Neutrophil (primary cell): ENCODE data around the gene FAM120A.

Experiments used
- H3K27ac ChIP-seq: fragments of 200-600 bp; sonication (generic); 2 replicates; pipeline ENCODE4 v1.5.1; 2016; ENCODE audit warnings: mild to moderate bottlenecking, moderate library complexity
- H3K27me3 ChIP-seq: fragments of 200-600 bp; sonication (generic); 2 replicates; pipeline ENCODE4 v1.6.0; 2016; ENCODE audit warnings: mild to moderate bottlenecking
- H3K36me3 ChIP-seq: fragments of 200-600 bp; sonication (generic); 2 replicates; pipeline ENCODE4 v1.5.1; 2017
- H3K4me1 ChIP-seq, 2 experiments: fragments of 200-600 bp in 1 of 2; sonication (generic) in 1 of 2; 1 replicate in 1 of 2; 2 replicates in 1 of 2; pipeline versions ENCODE4 v1.5.1 to v1.6.1; 2013 to 2016; ENCODE audit warnings: low read depth in 1 of 2, low read length in 1 of 2, mild to moderate bottlenecking in 1 of 2, moderate library complexity in 1 of 2; ENCODE audit not compliant: control insufficient read depth in 1 of 2, insufficient read depth in 1 of 2
- H3K4me3 ChIP-seq, 2 experiments: fragments of 200-600 bp in 1 of 2; sonication (generic) in 1 of 2; 1 replicate in 1 of 2; 2 replicates in 1 of 2; pipeline ENCODE4 v1.5.1; 2013 to 2016; ENCODE audit warnings: low read depth in 1 of 2, low read length in 1 of 2, mild to moderate bottlenecking in 1 of 2, moderate library complexity in 1 of 2
- H3K9me3 ChIP-seq: fragments of 200-600 bp; sonication (generic); 2 replicates; pipeline ENCODE4 v1.5.1; 2016
- TF ChIP-seq, protein P1 (sequence below): fragments of 200-600 bp; sonication (generic); IDR thresholded peaks from 2 replicates; pipeline ENCODE4 v1.5.1; 2016; ENCODE audit warnings: antibody characterized with exemption

FAM120A gene

DNA sequence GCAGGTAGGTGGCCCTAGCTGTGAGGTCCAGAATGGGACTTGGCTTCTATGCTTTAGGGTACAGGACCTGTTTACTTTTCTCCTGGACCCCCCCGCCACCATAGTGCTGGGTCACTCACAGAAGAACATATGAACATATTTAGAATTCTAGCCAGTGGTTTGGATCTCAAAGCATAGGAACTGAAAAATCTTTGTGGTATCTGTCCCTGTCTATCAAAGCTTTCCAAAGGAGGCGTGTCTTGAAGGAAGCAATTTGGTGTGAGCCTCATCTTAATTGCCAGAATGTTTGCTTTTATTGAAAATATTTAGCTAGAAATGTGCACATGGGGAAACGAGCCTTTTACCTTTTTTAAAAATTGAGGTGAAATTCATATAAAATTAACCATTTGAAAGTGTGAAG, 131.1 kb downstream of the FAM120A start:
- no peaks in the 10 kb centered on the region for H3K9me3 ChIP-seq
- peak overlapping the region; percentile 30 for H3K27ac ChIP-seq
- no peak overlapping the region for H3K4me3 ChIP-seq
- H3K36me3 ChIP-seq: no peaks in the 10 kb centered on the region
- no peaks in the 10 kb centered on the region for H3K27me3 ChIP-seq
- TF ChIP-seq, protein P1, sequence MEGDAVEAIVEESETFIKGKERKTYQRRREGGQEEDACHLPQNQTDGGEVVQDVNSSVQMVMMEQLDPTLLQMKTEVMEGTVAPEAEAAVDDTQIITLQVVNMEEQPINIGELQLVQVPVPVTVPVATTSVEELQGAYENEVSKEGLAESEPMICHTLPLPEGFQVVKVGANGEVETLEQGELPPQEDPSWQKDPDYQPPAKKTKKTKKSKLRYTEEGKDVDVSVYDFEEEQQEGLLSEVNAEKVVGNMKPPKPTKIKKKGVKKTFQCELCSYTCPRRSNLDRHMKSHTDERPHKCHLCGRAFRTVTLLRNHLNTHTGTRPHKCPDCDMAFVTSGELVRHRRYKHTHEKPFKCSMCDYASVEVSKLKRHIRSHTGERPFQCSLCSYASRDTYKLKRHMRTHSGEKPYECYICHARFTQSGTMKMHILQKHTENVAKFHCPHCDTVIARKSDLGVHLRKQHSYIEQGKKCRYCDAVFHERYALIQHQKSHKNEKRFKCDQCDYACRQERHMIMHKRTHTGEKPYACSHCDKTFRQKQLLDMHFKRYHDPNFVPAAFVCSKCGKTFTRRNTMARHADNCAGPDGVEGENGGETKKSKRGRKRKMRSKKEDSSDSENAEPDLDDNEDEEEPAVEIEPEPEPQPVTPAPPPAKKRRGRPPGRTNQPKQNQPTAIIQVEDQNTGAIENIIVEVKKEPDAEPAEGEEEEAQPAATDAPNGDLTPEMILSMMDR: no peak
- peaks cover 14 to 24% of the 10 kb centered on the region in 2 experiments for H3K4me1 ChIP-seq

DNA sequence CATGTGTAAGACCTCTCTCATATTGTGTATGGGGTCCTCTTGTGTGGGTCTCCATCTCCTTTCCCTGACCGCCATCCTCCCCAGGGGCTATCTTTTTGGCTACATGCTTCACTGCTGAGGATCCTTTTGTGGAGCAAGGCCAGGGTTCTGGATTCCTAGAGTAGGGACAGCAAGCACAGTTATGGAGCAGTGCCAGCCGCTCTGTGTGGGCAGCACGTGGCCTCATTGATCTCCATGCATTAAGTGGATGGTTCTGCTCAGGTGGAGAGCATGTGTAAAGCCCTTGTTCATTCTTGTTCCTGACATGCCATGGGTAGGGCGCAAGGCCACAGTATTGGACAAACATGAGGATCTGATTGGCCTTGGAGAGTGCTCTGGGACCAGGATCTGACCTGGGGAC, 133.8 kb downstream of the FAM120A start:
- Histone ChIP-seq H3K9me3 (no peaks in the 10 kb centered on the region), H3K27me3 (no peaks in the 10 kb centered on the region), H3K36me3 (no peaks in the 10 kb centered on the region), H3K27ac (no peak overlapping the region), H3K4me1 (peaks cover 0 to 14% of the 10 kb centered on the region in 2 experiments), H3K4me3 (no peak overlapping the region)
- TF ChIP-seq, protein P1: no peak

DNA sequence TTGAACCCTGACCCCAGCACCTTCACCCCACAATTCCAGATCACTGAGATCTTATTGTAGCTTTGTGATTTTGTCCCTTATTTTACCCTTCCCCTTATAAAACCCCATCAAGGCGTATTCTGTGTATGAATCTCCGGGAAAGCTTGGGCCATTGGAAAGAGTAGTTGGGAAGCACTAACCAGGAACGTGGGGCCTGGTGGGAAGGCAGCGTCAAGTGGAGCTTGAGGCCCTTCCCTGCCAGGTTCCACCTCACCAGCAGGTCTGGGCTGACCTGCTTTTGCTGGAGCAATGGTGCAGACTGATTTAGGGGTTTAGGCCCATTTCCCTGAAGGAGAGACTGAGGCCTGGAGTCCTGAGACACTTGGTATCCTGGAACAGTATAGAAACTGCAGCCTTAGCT, 134.2 kb downstream of the FAM120A start:
- no peaks in the 10 kb centered on the region for H3K27me3 ChIP-seq
- no peak overlapping the region for H3K4me3 ChIP-seq
- peaks cover 0 to 14% of the 10 kb centered on the region in 2 experiments for H3K4me1 ChIP-seq
- no peaks in the 10 kb centered on the region for H3K36me3 ChIP-seq
- no peak overlapping the region for H3K27ac ChIP-seq
- H3K9me3 ChIP-seq: no peaks in the 10 kb centered on the region
- TF ChIP-seq, protein P1: no peak

DNA sequence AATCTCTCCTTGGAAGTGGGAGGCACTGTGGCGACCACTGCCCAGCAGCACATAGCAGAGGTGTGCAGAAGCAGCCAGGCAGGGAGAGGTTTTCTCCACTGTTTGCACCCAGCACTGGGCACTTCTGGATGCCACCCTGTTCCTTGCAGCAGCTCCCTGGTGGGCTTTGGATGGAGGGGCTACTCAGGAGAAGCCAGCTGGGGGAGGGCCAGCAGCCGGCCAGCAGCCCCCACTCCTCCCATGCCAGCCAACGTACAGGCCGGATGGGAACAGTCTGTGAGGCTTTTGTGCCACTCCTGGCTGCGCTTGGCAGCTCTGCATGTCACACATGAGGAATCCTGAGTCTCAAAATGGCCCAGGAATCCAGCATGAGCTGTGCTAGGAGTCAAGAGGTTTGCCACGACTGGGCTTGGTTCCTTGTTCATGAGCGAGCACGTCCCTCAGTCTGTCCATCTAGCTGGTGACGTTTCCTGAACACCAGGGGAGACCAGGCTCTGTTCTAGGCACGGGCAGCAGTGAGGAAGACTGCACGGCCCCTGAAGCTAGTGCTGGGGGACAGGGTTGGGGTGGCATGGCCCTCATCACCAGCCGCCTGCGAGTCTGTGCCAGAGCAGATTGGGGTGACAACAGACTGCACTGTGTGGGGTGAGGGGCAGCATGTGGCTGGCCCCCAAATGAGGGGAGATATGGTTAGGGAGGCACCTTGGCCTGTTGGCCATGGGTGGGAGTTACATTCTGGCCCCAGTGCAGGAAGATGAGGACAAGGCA, 135.0 kb downstream of the FAM120A start:
- H3K4me3 ChIP-seq: no peak overlapping the region
- TF ChIP-seq, protein P1: no peak
- no peaks in the 10 kb centered on the region for H3K27me3 ChIP-seq
- no peak overlapping the region for H3K27ac ChIP-seq
- H3K9me3 ChIP-seq: no peaks in the 10 kb centered on the region
- H3K36me3 ChIP-seq: no peaks in the 10 kb centered on the region
- H3K4me1 ChIP-seq: peaks cover 0 to 13% of the 10 kb centered on the region in 2 experiments

DNA sequence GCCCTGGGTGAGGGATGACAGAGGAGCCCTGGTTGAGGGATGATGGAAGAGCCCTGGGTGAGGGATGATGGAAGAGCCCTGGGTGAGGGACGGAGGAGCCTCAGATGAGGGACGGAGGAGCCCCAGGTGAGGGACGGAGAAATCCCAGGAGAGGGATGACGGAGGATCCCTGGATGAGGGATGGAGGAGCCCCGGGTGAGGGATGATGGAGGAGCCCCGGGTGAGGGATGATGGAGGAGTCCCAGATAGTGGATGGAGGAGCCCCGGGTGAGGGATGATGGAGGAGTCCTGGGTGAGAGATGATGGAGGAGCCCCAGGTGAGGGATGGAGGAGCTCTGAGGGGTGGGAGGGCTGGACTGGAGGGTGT, 135.8 kb downstream of the FAM120A start:
- no peaks in the 10 kb centered on the region for H3K9me3 ChIP-seq
- H3K36me3 ChIP-seq: no peaks in the 10 kb centered on the region
- peaks cover 0 to 5% of the 10 kb centered on the region in 2 experiments for H3K4me1 ChIP-seq
- no peak overlapping the region for H3K27ac ChIP-seq
- TF ChIP-seq, protein P1: no peak
- H3K27me3 ChIP-seq: no peaks in the 10 kb centered on the region
- no peak overlapping the region for H3K4me3 ChIP-seq
